HG02885 (cell line): Measurements from ENCODE around the gene KLRF2.

Source experiments
- ATAC-seq: cut with Tn5 transposase; IDR thresholded peaks from one replicate; pipeline ENCODE4 v1.9.1; 2021; ENCODE audit warnings: mild to moderate bottlenecking; ENCODE audit not compliant: unreplicated experiment, poor library complexity

The KLRF2 gene

DNA sequence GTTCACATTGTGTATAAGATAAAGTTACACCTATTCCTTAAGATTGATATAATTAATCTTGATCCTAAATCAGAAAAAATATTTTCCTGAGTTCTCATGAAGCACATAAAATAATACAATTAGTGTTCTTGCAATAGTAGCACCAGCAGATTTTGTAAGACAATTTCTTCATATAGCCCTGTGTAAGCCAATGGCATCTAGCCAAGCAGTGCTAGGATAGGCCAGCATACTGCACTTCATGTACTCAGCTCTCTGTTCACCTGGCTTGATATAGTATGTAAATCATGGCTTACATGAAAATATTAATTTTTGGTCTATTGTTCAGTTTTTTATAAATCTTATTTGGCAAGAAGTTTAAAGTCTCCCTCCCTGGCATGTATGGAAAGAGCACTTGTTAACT is 1.9 kb downstream of the KLRF2 start:
- no peak for ATAC-seq

DNA sequence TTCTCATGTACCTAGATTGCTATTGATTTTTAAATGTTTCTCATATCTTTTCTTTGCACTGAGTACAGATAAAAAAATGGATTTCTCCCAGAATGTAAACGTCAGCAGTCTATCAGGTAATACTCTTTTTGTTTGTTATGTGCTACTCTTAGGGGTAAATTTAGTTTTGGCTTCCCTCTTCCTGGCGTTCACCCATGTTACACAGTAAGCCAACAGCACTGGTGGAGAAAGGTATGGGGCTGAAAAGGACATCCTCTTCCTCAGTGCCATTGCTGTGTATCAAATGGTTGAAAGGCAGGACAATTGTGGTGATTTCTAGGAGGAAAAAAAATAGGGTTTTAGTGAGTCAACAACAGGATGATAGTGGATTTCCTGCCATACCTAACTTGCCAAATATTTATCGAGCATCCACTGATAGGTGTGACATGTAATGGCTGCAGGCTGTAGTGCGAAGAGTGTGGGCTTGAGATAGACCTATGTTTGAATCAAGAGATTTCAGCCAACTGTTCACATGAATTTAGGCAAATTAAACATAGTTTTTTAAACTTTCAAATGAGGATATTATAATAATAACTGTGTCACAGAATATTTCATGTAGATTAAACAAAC is 7.5 kb downstream of the KLRF2 start:
- no peak for ATAC-seq

DNA sequence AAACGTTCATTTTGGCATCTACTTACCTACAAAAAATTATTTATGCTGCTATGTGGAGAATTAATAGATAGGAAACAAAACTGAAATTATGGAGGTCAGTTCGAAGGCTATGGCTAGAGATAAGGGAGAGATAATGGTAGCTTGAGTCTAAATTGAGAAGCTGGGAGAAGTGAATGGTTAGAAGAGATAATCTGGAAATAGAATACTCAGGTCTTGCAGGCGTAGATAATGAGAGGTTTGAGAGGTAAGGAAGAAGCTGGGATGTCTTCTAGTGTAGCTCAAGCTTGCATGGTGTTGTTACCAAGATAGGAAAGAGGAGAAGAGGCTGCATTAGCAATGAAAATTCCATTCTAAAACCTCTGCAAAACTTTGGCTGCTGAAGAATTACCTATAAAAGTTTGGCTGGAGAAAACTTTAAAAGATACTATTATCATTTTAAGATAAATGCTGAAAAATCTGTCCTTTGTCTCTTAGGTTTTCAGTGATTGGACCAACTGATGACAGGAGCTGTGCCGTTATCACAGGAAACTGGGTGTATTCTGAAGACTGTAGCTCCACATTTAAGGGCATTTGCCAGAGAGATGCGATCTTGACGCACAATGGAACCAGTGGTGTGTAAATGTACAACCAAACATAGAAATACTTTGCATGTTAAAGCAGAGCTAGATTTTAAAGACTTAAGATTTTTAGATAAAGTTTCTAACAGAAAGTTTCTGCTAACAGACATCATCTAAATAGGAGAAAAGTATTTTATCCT is 14.1 kb downstream of the KLRF2 start:
- no peak for ATAC-seq

DNA sequence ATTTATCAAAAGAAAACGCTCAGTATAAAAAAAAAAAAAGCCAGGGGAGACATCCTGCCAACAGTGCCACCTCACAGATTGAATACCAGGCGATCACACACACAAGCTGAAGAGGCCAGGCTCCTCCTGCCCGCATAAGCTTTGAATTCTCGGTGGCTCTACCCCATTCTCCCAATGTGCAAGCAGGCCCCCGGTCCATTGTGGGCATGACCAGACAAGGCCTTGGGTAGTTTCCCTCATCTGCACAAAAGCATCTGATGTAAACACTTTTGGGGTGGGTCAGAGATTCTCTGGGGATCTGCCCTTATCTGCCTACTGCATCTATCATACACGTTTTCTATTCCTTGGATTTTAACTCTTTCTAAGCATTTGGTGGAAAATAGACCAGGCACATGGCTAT is 16.2 kb downstream of the KLRF2 start:
- ATAC-seq: no peak

DNA sequence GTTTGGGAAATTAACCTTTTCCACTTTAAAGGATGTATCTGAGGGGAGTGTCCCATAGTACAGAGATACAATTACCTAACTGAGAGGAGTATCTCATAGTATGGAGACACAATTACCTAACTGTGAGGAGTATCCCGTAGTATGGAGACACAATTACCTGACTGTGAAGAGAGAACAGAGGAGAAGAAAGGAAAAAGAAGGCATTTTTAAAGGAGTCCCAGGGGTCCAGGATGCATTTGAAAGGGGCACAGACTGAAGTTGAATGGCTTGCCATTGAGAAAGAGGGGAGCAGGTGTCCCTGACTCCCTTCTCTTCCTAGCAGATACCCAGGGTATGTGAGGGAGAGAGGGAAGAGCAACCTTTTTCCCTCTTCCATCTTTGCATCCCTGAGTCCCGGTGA is 17.9 kb downstream of the KLRF2 start:
- ATAC-seq: no peak

DNA sequence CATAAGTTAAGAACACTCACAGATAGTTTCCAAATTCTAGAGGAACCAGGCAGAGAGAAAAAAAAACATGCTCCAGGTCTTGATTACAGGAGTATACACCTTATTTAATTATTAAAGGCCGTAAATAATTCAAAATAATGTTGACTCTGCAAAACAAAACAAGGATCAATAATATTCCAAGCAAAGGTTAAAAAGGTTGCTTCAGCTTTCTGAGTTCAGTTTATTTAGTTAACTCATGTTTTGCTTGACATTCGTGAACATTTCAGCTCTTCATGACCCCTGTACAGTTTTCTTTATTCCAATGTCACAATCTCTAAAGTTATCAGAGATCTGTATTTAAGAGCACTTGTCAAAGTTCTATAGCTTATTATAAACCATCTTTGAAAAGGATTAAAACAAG is 19.6 kb downstream of the KLRF2 start:
- no peak for ATAC-seq

DNA sequence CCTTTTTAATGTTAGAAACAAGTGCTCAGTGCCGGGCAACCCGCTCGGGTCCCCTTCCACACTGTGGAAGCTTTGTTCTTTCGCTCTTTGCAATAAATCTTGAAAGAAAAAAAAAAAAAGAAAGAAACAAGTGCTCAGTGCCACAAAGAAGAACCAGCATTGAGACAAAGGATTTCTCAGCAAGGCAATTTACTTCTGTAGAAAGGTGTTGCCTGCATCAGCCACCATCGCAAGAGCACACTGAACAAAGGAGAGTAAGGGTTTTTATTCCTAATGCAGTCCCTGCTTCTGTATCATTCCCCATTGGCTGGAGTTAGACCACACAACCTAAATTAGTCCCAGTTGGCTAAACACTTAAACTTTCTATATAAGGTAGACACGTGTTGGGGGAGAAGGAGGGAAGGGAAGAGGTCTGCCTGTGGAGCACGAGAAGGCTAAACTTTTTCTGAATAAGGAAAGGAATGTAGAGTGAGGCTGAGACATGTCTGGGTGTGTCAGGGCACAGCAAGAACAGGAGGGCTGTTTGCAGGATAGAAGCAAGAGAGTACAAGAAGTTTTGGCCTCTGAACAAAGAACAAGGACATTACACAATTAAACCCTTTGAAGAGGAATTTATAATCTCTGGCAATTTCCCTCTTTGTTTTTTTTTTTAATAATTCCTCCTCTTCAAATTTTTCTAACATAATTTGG is 21.4 kb downstream of the KLRF2 start:
- ATAC-seq: no peak

DNA sequence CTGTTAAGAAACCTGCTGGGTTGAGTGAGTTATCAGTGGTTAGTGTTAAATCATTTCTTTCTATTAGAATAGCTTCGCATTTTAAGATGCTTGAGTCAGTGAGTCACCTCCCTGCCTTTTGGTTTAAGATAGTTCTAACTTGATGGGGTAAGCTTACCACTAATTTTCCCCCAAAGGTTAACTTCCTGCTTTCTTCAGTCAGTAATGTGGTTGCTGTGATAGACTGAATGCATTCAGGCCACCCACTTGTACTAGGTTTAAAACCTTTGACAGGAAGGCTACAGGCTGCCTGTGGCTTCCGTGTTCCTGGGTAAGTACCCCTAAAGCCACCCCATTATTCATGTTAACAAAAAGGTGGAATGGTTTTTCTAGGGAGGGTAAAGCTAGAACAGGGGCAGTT is 25.6 kb downstream of the KLRF2 start:
- ATAC-seq: no peak

DNA sequence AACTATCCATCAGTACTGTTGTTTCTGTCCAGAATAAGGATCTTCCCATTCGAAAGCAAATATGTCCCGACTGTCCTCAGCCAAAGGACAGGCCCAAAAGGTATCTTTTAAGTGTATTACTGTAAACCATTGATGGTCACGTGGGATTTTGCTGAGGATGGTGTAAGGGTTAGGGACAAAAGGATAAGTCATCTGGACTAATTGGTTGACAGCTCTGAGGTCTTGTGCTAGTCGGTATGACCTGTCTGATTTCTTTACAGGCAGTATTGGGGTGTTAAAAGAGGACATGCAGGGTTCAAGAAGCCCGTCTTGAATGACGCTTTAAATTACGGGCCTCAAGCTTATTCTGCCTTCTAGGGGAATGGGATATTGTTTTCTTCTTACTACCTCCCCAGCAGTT is 26.5 kb downstream of the KLRF2 start:
- ATAC-seq: no peak

DNA sequence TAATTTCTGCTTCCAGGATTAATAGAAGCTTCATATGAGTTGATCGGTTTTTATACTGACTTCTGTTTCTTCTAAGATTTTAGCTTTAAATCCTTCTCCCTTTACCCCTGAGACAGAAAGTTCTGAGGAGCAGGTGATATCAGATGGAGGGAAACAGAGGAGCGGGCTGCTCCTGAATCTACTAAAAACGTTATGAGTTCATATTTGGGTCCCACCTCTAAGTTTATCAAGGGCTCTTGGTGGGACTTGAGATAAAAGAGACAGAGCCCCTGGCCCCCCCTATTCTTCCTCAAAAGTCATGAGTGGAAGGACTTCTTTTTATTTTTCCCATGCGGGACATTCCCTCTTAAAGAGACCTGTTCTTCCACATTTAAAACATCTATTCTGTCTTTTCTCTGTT is 27.1 kb downstream of the KLRF2 start:
- ATAC-seq: no peak

DNA sequence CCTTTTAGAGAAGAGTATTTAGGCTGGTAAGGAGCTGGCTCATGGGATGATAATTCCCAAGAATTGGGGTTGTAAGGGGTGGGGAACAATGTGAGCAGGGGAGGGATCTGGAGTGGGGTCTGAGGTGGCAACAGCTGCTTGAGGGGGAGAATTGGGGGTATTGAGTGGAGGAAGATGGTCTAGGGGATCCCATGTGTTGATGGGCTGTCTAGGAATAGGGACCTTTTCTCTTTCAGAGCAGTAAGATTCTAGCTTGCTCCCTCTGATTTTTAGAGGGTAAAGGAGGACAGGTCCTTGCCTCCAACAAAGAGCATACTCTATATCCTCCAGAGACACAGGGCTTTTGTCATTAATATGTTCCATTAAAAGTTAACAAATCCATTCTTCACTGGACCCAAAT is 28.4 kb downstream of the KLRF2 start:
- no peak for ATAC-seq

DNA sequence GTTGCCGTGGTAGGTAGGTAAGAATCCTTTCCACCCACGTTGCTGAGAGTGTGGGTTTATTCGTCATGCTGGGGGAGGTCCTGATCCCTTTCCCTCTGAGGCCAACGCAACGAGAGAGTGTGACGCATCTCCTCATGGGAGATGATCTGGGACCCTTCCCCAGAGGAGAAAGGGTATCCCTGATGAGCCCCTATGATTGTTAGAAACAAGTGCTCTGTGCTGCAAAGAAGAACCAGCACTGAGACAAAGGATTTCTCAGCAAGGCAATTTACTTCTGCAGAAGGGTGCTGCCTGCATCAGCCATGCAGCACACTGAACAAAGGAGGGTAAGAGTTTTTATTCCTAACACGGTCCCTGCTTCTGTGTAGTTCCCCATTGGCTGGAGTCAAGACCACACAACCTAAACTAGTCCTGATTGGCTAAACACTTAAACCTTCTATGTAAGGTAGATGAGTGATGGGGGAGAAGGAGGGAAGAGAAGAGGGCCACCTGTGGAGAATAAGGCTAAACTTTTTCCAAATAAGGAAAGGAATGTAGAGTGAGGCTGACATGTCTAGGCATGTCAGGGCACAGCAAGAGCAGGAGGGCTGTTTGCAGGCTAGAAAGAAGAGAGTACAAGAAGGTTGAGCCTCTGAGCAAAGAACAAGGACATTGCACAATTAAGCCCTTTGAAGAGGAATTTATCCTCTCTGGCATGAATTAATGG is 29.6 kb downstream of the KLRF2 start:
- no peak for ATAC-seq

DNA sequence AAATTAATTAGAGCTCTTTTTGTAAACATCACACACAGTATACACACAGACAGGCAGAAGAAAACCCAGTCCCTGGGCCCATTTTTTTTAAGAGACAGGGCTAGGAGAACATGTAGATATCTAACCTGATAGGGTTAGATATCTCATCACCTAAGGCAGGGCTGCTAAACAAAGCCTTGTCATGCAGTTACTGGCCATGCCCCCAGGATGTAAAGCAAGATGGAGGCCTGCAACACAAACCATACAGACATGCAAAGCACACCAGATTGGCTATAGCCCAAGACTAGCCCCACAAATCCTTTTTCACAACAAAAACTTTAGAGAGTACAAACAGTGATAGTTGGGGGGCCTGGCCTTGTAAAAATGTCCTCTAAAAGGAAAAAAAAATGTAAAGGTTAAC is 30.4 kb downstream of the KLRF2 start:
- ATAC-seq: no peak

DNA sequence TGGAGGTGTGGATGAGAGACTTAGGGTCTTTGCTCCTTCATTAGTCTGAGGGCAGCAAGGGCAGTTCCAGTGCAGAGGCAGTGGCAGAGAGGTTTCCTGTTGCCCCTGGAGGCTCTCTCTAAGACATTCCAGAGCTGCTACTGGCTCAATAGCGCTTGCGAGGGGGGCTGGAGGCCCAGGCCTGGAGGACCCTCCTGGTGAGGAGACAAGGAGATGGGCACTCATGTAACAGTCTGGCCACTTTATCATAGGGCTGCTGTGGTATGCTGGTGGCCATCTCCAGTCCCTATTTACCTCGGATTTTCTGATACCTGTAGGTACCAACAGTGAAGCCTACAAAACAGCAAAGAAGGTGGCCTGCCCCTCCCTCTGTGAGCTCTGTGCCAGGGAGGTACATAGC is 38.2 kb downstream of the KLRF2 start:
- ATAC-seq: no peak

DNA sequence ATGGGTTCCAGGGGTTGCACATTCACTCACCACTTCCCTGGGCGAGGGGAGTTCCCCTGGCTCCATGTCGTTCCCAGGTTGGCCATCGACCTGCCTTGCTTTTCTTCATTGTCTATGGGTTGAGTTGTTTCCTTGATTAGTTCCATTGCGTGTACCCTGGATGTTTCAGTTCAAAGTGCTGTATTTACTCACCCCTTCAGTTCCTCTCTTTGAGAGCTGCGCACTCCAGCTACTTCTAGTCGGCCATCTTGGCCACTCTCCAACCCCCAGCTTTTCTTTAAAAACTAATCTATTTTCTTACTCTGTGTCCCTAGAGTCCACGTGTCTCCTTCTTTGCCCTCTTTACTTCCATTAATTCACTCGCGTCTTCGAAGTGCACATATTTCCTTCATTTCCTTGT is 39.2 kb downstream of the KLRF2 start:
- no peak for ATAC-seq

DNA sequence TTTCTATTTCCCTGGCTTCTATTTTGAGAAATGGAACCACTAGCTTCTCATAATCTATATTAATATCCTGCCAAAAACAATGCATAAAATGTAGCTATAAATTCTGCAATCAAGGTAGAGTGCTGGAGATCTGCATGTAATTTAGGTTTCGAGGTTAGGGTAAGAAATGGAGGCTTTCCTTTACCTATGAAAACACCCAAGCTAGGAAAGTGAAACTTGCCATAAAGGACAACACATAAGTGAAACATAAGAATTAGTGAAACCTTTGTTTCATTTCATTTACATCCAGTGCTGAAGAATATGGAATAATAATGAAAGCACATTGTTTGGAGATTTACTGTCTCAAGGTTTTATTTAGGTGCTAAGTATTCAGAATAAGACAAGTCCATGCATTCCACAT is 41.1 kb downstream of the KLRF2 start:
- ATAC-seq: no peak

DNA sequence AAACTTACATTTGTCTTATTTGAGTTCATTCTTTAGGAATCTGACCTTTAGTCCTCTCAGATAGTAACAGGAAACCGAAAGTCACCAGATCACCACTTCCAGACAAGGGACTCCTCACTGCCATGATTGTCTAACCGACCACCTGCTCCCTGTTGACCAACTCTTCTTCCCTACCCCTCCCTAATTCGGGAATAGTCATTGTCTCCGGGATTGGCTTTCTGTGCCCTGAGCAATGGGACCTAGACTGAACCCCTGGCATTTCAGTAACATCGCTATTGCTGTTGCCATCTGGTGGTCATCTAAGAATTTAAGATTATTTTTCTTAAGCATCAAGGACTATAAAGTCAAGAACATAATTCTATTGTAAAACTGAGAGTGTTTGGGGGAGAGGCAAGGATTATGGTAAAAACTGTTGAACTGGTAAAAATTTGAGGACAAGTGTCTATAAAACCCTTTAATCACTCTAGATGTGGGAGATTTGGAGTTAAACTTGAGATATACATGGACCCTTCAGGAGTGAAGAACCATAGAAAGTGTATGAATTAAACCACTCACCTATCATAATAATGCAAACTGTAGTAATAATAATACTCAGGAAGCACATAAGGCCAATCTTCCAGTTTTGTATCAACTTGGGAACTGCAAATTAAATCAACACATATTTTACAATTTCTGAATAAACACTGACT is 44.6 kb downstream of the KLRF2 start:
- ATAC-seq: no peak

DNA sequence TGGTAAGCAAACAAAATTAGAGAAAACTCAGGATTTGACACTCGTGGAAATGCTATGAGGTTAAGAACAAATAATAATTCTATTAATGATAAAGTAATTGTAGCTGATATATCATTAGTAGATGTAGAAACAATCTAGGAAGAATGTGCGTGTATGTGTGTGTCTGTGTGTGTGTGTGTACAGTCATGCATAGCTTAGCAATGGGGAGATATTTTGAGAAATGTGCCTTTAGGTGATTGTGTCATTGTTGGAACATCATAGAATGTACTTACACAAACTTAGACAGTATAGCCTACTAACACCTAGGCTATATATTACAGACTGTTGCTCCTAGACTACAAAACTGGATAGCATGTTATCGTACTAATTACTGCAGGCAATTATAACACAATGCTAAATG is 45.6 kb downstream of the KLRF2 start:
- no peak for ATAC-seq

DNA sequence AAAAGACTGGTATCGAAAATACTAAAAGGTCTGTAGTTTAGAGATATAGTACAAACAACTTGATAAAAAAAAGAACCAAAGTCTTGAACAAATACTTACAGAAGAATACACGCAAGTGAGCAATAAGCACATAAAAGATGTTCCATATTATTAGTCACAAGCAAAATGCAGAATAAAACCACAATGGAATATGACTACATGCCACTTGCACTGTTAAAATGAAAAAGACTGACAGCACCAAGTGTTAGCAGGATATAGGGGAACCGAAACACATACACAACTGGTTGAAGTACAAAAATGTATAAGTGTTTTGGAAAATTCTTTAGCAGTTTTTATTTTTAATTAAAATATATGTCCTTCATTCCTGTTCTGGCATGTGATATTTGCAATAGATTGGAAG is 47.3 kb downstream of the KLRF2 start:
- ATAC-seq: no peak

DNA sequence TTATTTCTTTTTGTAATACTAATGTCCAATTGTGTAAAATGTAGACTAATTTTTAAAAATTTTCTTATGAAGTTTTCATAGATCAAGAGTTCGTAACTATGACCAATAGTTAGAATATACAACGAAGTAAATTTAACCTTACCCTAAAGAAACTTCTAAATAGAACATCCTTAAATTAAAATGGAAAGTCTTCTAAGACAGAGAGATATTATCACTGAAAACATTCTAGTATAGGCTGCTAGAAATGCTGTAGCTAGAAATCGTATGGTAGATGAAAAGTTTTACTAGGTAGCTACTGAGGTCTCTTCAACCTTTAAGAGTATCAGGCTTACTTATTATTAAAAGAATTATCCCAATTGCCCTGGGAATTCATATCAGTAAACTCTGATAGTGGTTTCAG is 50.0 kb downstream of the KLRF2 start:
- no peak for ATAC-seq

DNA sequence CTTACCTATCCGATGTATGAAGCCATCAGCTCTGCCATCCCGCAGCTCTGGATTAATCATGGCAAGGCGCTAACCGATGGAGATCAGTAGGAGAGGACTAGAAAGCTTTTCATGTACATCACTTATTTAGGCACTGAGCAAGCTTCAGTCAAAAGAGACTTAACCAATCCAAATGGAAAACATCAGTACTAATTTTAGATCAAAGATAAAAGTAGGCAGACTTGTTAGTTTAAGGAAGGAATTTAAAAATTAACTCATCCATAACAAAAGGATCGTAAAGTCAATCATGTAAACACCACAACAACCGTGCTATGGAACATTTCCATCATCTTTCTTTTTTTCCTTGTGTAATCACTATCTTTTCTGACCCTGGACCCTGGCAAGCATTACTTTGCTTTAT is 51.0 kb downstream of the KLRF2 start, which contains the start of gene CLEC2A:
Gene CLEC2A (minus strand): TSS at position 101 of the 400 bp plus-strand sequence. CDS start 41 bp downstream, at position 60.
- ATAC-seq: no peak
